RWPE1 (cell line): ENCODE results near the gene ABI2.

Experiments used
- CTCF ChIA-PET: fragments of 350-600 bp; sonication (Branson Sonifier 250); formaldehyde crosslinking; extraction: SDS; loops from one replicate; lab custom pipeline; 2021; lab: Yijun Ruan, JAX
- POLR2A ChIA-PET: fragments of 400-600 bp; formaldehyde crosslinking; extraction: SDS; loops from one replicate; lab custom pipeline; 2020; ENCODE audit warnings: antibody characterized with exemption; ENCODE audit not compliant: low non-redundant PET; lab: Yijun Ruan, JAX
- DNase-seq: peaks from one replicate; pipeline ENCODE4 v3.0.0; 2012; ENCODE audit warnings: low spot score
- H3K27ac ChIP-seq: fragments of 450-650 bp; 2 replicates; pipeline ENCODE4 v1.5.1; 2017
- CTCF ChIP-seq: fragments of 450-650 bp; conservative IDR thresholded peaks from 2 replicates; pipeline ENCODE4 v1.5.1; 2017; ENCODE audit warnings: low read depth, mild to moderate bottlenecking

ABI2 gene

GRCh38 chr2:203490391-203490790, 162.2 kb downstream of the ABI2 start:
- H3K27ac ChIP-seq = no peak overlapping the region
- ChIA-PET POLR2A (no interaction called here), CTCF (interaction anchor here (0.6 kb wide), 1 partner anchor 17 kb away, joined by 3 read pairs; no protein-coding TSS in a partner anchor)
- no peak for DNase-seq
- TF ChIP-seq CTCF = no peak

GRCh38 chr2:203492965-203493364, 164.8 kb downstream of the ABI2 start:
- no peak for DNase-seq
- H3K27ac ChIP-seq = no peak overlapping the region
- TF ChIP-seq CTCF = no peak
- ChIA-PET CTCF (interaction anchor here (0.8 kb wide), 1 partner anchor 9 kb away, joined by 10 read pairs; no protein-coding TSS in a partner anchor), POLR2A (no interaction called here)
